Stimulated activated CD8-positive, alpha-beta memory T cell treated with anti-CD3 and anti-CD28 coated beads, Interleukin-7, amount 100 ng/mL, for 48 hours (primary cell): ENCODE measurements around the gene C1orf35.

ENCODE experiments used
- DNase-seq, 2 donors: peaks; one replicate each; pipeline ENCODE4 v3.0.0-alpha.2; 2020; ENCODE audit warnings: low read depth in 1 of 2; ENCODE audit errors: extremely low read depth in 1 of 2

Gene C1orf35

DNA sequence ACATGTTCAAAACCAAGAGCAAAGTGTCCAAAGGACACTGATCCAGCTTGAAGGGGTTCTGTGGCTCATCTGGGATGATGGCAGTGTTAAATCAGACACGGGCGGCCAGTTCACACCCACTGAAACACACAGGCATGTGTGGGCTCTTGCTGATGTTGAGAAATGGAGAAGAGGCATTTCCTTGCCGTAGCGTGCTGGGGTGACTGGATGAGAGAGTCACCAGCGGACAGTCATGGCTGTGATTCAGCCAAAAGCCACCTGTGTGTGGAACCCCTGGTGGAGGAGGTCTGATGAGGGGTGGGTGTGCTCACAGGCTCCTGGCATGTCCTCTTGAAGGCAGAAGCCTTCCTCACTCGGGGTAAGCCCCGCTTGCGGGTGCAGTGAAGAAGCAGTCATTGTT lies 7.2 kb downstream of the C1orf35 start:
- DNase-seq: no peak

GRCh38 chr1:228095161-228095560 lies 8.0 kb downstream of the C1orf35 start:
- no peak for DNase-seq

DNA sequence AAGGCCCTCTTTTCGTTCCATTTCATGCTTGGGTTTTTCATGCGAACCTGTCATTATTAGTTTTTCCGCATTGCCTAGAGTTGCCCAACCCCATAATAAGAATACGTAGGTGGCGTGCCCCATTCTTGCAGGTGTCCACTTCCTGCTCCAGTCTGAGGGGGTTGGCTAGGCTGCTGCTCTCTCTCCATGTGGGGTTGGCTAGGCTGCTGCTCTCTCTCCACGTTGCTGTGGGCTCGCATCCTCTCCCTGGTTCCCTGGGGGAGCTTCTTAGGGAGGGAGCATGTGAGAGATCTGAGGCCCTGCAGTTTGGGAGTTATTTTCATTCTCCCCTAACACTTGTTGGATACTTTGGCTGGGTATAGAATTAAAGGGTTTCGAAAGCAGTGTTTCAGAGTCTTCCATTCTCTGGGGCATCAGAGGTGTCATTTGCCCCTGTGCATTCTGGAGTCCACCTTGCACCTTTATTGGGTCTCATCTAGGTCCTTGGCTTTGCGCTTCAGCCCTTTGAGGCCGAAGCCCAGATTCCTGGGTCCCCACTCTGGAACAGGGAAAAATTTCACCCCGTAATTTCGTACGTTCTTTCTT lies 8.6 kb downstream of the C1orf35 start:
- no peak for DNase-seq

DNA sequence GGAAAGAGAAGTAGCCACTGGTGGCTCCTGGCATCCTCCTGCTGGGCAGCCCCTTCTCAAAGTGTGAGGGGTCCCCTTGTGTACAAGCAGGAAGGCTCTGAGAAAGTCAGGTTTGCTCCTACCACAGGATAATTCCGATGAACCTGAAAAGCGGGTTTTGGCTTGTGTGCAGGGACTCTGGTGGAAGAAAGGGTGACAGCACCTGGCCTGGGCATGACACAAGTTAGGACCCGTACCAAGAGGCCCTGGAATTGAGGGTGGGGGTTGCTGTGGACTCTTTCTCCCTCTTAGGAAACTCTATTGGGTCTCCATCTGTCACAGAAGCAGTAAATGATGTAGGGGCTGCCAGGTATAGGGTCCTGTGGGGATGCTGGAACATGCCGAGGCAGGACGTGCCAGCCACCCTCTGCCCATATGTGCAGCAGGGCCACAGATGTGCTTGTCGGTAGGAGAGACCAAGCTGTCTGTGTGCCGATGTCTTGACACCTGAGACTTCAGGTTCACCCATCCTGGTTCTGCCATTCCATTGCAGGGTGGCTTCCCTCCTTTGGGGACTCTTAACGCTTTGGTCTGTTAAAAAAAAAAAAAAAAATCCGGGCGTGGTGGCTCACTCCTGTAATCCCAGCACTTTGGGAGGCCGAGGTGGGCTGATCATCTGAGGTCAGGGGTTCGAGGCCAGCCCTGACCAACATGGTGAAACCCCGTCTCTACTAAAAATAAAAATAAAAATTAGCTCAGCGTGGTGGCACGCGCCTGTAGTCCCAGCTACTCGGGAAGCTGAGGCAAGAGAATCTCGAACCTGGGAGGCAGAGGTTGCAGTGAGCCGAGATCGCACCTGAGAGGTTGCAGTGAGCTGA lies 9.8 kb downstream of the C1orf35 start:
- no peak for DNase-seq

DNA sequence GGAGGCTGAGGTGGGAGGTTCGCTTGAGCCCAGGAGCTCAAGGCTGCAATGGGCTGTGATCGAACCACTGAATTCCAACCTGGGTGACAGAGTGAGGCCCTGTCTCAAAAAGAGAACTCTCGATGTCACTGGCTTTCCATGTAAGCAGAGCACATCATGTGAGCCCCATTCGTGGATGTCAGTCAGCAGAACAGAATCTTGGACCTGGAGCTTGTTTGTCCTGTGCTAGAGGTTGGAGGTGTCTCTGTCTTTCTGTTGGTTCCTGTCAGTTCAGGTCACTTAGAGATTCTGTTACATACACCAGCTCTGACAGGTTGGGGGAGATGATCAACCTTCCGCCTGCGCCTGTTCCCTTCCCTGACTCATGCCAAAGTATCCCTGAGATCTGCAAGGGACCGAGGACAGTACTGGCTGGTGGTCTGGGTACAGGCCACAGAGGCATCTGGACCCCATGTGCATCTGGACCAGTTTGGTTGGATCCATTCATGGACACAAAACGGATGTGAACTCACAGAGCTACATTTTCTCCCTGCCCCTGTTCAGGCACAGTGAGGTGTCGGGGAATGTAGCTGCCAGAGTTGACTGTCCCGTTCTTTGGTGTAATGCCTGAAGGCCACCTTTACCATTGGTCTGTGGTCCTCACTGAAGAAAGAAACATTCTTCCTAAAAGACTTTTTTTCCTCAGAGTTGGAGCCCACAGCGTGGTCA lies 10.6 kb downstream of the C1orf35 start:
- no peak for DNase-seq

DNA sequence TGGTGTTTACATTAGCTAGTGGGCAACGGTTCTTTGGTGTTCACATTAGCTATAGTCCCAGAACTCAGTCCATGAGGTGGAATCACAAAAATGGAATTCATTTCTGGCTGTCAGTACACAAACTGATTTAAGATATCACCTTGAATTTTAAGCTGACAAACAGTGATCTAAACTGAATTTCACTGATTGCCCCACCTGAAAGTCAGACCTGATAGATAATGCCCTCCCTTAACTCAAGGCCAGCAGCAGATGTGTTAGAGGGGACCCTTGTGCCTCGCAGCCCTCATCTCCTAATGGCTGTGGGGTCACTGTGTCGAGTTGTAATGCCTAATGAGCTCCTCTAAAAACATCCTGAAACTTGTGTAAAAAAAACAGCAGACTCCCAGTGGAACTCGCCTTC lies 12.0 kb downstream of the C1orf35 start:
- no peak for DNase-seq

GRCh38 chr1:228090613-228091081 lies 12.5 kb downstream of the C1orf35 start:
- no peak for DNase-seq

DNA sequence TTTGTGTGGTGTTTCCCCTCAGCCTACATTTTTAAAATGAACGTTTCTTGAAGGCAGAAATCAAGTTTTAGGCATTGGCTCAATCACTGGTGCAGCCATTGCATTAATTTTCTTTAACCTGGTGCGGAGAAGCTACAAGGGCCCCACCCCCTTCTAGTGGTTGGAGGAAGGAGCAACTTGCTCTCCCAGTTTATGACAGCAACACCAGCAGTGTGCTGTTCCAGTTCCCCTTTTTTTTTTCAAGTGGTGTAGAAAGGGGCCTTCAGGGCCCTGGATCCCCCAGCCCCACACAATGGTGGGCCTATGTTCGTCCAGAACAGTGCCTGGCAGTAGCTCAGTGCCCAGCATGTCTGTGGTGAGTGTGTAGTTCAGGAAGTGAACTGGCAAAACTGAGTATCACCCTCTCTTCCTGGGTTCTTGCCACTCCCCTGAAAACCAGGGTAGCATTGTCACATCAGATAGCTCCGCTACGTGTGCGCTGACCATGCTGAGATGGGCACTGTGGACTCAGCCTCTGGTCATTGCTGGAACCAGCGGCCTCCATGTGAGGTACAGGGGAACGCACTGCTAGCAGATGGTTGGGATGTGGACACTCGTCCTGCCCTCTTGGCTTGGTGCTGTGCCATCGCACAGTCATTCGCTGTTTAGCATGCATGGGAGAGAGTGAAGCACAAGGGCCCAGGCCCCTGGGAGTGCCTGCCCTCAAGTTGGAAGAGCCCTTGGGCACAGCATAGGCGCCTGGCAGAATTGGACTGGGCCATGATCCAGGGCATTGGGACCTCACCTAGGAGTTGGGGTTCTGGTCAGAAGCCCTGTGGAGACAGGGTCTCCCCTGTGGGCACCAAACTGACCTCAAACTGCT lies 13.4 kb downstream of the C1orf35 start:
- no peak for DNase-seq

- no peak for DNase-seq
These were observed 14.3 kb downstream of the C1orf35 start for GRCh38 chr1:228088586-228089498.

GRCh38 chr1:228087771-228088251 lies 15.3 kb downstream of the C1orf35 start:
- no peak for DNase-seq

DNA sequence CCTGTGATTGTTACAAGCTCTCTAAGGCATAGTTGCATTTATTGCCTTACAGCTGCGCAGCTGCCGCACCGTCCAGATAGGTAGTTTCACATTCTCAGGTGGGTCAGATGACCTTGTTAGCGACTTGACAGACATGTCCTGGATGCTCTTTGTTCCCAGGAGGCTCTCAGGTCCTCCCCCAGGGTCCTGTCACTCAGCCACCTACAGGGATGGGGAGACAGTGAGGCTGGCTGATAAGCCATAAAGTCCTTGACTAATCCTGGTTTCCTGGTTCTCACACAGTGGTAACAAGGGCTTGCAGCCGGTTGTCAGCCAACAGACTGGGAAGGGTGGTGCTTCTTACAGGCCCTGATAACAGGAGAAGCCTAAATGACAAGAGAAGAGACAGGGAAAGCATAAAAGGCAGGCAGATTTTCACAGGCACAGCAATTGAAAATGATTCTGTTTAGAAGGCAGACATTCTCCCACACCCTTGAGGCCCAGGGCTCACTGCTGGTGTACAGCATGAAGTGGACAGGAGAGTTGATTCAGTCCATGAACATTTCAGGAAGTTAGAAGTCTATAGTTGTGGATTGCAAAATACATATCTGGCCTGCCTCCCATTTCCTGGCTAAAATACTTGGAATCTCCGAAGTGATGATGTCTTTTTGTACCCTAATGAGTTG lies 17.7 kb downstream of the C1orf35 start:
- no peak for DNase-seq

GRCh38 chr1:228084797-228085196 lies 18.3 kb downstream of the C1orf35 start:
- DNase-seq: no peak

DNA sequence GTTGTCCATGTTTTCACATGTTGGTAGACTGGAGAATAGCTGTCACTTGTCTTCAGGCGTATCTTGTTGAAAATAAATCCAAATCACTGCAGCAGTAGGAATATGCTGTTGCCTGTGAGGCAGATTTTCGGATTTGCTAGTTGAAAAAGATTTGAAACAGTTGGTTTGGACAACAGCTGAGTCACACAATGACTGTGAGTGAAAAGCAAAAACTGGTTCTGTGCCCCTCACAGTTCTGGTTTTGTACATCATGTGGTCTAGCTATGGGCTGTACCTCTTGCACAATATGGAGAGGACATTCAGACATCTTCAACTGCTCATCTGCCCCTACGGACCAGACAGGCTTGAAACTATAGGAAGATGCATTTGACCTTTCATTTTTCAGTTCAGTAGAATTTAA lies 18.8 kb downstream of the C1orf35 start:
- no peak for DNase-seq

GRCh38 chr1:228083871-228084278 lies 19.2 kb downstream of the C1orf35 start:
- no peak for DNase-seq

DNA sequence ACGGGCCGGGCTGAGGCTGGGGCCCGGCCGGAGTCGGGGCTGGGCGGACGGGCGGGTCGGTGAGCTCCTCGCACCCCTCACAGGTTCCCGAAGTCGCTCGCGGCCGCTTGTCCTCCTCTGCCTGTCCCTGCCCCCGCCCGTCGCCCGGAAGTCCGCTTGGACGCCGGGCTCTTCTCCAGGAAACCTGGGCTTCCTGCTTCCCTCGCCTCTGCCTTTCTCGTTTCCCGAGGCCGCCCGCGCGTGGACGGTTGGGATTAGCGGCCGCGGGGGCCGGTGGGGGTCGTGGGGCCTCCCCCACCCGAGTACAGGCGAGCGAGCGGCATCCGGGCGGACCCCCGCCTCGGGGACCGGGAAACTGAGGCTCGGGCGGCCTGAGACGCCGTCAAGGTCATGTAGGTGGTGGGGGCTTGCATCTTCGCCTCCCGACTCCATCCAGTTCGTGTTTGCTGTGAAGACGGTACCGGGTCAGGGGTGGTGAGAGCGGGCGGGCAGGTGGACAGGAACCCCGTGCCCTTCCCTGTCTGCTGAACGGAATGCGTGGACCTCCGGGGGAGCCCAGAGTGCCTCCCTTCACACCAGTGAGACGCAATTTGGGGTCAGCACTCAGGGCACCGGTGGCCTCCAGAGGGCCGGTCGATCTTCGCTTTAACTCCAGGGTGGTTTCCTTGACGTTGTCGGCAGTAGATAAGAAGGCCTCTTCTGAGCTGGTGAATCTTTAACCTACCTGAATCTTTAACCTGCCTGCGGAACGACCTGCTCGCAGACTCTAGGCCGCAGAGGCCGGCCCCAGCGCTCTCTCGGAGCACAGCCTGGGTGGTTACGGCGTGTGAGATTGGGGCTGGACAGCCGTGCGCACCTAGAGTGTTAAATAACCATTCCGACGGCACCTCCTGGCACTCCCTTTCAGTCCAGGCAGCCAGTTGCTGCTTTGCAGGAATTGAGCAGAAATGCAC lies 19.9 kb downstream of the C1orf35 start:
- no peak for DNase-seq

DNA sequence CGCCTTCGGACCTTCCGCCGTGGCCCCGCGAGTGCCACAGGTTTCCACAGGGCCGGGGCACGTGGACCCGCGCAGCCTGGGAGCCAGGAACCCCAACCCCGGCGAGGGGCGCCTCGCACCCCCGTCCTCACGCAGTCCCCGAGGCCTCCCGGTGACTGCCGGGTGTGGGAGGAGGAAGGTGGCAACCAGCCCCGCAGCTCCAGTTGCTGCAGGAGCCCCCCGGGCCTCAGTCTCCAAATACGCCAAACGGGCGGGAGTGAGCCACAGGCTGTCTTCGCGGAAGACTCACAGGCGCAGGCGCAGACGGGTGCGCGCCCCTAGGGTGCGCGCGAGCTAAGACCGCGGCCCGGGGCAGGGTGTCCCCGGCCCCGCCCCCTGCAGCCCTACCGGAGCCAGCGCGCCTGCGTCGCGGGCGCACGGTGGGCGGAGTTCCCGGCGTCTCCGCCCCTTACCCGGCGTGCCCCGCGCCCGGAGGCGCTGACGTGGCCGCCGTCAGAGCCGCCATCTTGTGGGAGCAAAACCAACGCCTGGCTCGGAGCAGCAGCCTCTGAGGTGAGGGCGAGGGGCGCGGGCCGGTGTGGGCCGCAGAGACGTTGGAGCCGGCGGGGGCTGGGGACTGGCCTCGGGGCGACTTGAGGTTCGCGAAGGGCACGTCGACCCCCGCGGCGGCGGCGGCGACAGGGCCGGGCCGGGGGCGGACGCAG lies 20.8 kb downstream of the C1orf35 start, which contains the start of gene ARF1:
Gene ARF1 (plus strand): TSS at position 495 of the 704 bp plus-strand sequence. CDS start 14,407 bp downstream, outside the sequence.
- peak; percentile 80 to 92 for DNase-seq

- no peak for DNase-seq
These were observed 21.4 kb downstream of the C1orf35 start for GRCh38 chr1:228081578-228082213.
